NCI-H446 treated with DMSO at 0.1 percent for 48 hours (cell line): Measurements from ENCODE around the gene PSMD1.
"Not testable (repeated sequence)": the region's sequence is repeated elsewhere in the genome, so short reads cannot be mapped to it uniquely, and the experiment has no call there.

Experiments used
- DNase-seq: peaks from one replicate; lab custom pipeline; 2025; lab: John Stamatoyannopoulos, UW

PSMD1 gene

GRCh38 chr2:231058761-231059550 lies 2.3 kb downstream of the PSMD1 start:
- DNase-seq = no peak

DNA sequence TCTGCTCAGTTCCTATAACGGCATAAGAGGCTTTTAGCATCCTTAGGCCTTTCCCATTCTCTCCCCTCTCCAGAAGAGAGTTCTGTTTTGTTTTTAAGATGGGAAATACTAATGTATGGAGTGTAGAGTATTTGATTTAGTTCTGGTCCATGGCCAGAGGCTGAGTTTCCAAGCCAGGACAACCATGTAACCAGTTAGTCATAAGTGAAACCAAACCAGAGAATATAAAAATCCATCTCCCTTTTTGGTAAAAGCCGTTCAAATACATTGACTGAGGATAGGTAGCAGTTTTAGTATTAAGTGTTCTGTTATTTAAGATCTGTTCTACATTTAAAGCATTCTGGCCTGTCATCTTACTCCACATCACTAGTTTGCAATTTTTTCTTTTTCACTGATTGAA lies 3.1 kb downstream of the PSMD1 start:
- DNase-seq = no peak

- no peak for DNase-seq
Observed at GRCh38 chr2:231062776-231063175, 6.1 kb downstream of the PSMD1 start.

DNA sequence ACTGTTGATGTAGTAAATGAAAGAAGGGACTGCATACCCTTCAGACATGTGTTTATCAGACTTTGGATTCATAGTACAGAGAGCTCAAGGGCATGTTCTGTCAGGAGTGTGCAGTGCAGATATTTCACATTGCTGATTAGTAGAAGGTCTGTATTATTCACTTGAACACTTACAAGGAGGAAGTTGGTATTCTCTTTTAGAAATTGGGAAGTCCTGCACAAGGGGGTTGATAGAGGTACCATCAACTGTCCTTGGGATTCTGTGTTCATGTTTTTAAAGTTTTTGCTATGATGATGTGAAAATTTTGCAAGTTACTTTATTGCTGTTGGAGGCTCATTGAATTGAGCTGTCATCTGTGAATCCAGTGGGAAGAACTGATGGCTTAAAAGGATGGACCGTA lies 6.7 kb downstream of the PSMD1 start:
- no peak for DNase-seq

GRCh38 chr2:231065966-231066365 lies 9.3 kb downstream of the PSMD1 start:
- no peak for DNase-seq

DNA sequence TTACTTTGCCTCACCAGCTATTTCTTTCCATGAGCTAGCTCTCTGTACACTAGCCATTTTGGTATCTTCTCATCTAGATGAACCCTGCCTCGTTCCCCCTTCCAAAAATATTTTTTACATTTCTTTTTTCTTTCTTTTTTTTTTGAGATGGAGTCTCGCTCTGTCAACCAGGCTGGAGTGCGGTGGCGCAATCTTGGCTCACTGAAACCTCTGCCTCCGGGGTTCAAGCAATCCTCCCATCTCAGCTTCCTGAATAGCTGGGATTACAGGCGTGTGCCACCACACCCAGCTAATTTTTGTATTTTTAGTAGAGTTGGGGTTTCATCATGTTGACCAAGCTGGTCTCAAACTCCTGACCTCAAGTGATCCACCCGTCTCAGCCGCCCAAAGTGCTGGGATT lies 10.9 kb downstream of the PSMD1 start:
- DNase-seq = not testable (repeated sequence)

DNA sequence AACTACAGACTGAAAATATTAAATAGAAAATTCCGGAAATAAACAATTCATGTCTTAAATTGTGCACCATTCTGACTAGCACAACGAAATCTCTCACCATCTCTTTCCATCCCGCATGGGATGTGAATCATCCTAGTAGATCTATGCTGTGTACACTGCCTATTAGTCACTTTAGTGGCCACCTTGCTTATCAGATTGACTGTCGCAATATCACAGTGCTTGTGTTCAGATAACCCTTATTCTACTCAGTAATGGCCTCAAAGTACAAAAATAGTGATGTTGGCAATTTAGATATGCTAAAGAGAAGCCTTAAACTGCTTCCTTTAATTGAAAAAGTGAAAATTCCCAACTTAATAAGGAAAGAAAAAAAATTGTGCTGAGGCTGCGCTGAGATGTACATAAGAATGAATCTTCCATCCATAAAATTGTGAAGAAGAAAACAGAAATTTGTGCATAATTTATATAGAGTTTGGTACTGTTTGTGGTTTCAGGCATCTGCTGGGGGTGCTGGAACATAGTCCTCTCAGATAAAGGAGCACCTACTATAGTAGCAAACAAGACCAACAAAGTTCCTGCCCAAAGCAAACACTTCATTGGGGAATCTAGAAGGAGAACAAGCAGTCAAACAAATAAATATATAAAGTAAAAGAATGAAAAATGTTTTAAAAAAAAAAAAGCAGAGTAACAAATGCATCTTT lies 12.0 kb downstream of the PSMD1 start:
- no peak for DNase-seq

DNA sequence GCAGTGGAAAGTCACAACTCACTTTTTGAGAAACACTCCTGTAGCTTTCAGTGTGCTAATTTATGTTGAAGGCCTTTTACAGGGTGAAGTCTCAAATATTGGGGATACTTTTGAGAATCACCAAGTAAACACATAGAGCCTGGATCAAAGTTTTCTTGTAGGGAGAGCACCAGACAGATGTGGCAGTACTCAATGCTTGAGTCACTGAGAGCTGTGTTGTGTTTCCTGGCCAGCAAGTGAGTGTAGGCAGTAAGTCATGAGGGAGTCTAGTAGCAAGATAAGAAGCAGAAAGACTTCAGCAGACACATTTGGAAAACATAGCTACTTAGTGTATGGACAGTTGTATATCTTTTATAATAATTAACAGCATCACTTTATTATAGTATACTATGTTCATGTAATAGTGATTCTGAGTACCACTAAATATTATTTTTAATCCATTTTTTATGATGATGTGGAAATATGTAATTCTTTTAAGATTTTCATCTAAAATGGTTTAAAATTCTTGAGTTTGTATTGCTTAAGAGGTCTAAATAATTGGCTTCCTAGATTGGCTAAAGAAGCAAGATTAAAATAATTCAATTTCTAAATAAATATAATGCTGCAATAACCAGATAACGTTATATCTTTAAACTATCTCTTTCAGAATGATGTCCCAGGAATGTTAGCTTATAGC lies 12.8 kb downstream of the PSMD1 start:
- no peak for DNase-seq

- DNase-seq = no peak
Observed at GRCh38 chr2:231084565-231084964, 27.9 kb downstream of the PSMD1 start.

GRCh38 chr2:231088754-231089153 lies 32.1 kb downstream of the PSMD1 start:
- no peak for DNase-seq

DNA sequence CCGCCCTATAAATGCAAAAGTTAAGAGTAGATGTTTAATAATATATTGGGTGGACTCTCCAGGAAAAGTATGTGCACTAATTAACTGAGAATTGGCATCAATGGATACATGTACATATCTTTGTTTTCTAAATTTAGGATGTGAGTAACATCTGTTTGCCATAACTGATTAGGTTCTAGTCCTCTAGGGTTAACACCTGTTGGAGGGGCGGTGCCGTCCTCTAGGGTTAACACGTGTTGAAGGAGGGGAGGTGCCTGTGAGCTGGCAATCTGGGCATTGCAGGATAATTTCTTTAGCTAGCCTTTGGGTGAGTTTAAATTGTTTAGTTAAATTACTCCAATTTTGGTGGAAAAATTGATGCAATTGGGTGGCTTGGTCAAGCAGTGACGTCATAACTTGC lies 37.3 kb downstream of the PSMD1 start:
- DNase-seq = no peak

- no peak for DNase-seq
Observed at GRCh38 chr2:231094736-231095346, 38.2 kb downstream of the PSMD1 start.

GRCh38 chr2:231099918-231100317 lies 43.3 kb downstream of the PSMD1 start:
- DNase-seq = no peak

GRCh38 chr2:231100321-231100720 lies 43.7 kb downstream of the PSMD1 start:
- DNase-seq = not testable (repeated sequence)

- no peak for DNase-seq
Observed at GRCh38 chr2:231100990-231101389, 44.3 kb downstream of the PSMD1 start.

DNA sequence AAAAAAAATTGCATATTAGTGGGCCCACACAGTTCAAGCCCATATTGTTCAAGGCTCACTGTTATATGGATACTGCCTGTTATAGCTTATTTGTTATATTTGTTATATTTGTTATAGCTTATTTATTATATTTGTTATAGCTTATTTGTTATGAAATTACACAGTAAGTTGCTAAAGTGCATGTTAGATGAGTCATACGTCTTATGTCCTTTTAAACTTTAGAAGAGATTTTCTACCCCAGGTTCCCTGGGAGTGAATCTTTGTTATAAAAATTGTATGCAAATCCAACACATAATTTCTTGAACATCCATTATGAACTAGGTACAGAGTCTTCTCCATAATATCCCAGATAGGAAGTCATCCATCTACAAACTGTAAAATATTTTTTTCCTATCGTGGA lies 46.1 kb downstream of the PSMD1 start:
- no peak for DNase-seq

DNA sequence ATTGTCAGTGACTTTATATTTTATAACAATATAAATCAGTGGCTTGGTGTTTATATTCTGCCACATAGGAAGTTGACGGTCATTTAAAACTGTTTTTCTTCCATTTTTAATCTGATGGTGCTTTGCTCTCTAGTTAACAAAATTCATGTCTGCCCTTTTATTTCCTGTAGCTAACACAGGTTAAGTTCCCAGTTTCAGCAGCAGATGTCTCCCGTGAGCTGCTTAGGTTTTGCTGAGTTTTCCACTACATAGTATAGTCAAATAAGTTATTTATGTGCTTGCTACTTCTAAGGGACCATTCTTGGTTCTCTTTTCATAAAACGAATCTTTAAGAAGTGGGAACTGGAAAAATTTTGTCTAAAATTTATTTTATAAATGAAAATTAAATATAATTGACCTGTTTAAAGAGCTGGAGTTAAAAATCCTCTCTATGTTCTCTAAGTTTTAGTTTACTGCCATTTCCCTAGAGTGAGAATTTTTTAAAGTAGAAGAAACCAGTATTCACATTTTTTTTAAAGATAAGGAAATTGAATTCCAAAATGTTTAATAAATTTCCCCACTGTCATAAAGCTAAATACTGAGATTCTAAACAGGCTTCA lies 47.5 kb downstream of the PSMD1 start:
- no peak for DNase-seq

DNA sequence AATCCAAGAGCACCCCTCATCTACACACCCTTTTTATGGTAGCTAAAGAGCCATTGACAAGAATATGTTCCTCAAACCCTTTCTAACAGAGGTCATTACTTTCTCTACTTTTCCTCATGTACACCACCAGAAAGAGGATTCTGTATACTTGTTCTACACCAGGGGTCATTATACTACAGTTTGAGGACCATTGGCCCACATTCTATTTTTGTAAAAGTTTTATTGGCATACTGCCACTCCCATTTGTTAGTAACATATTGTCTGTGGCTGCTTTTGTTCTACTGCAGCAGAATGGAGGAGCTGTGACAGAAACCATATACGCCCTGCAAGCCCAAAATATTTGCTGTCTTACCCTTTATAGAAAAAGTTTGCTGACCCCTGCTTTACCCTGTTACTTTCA lies 53.9 kb downstream of the PSMD1 start:
- DNase-seq = no peak

DNA sequence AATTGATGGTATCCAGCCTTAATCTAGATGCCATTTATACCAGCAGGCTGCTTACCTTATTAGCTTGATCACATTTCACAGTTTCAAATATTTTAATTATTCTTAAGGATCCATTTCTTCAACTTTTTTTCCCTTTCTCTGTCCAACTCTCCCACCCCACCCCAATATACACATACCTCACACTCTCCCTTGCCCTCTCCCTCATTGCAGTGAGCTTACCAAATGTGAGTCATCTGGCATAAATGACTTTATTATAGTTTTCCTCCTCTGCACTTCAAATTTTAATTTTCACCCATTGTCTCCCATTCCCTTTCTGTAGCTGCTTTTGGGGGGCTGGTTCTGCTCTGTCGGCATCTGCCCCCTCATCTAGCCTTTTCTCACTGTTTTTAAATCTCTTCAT lies 55.3 kb downstream of the PSMD1 start:
- DNase-seq = no peak

DNA sequence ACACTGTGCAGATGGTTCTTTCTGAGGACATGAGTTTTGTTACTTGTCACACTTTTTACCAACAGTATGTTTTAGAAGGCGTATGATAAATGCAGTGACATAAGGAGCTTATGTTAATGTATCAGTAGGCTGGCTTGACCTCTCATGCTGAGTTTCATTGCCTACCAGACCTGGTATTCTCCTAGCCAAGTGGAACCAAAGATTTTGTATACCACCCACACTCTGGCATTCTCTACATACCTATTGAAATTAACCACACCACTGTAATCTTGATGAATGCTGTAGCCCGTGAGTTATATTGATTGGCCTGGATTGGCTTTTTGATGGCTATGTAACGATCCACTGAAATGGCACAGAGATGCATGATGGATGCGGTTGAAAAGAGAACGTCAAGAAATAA lies 56.8 kb downstream of the PSMD1 start:
- no peak for DNase-seq

DNA sequence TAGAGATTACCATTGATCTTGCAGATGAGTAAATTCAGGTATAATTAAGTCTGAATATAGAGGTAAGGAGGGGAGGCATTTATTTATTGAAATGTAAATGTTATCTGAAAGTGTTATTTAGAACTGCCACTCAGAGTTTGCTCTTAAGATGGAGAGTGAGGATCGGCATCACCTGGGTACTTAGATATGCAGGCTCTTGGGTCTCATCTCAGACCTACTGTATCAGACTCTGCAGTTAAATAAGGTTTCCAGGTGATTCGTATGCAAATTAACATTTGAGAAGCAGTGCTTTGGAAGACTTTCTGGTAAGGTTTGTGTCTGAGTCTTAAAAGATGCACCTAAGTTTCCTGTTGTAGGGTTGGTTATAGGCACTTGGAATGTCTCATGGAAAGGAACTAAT lies 59.0 kb downstream of the PSMD1 start:
- DNase-seq = no peak

- no peak for DNase-seq
Observed at GRCh38 chr2:231117148-231117547, 60.5 kb downstream of the PSMD1 start.
